ENCODE results near the gene AFTPH. TPM values are rescaled to one million over a fixed set of nuclear protein-coding genes. Genes with fewer than 3 reads are reported as not detected.

AFTPH gene
- total RNA-seq, 1 donor from 2014 or later: 33.4 TPM

GRCh38 chr2:64567473-64567872 is 43.3 kb downstream of the AFTPH start:
- TF ChIP-seq POLR2A (IDR thresholded peaks at IDR 0.05) (no peak), POLR2AphosphoS5 (IDR thresholded peaks at IDR 0.05; ENCODE audit: insufficient read depth in 1 of 2, low read depth in 1 of 2) (no peak)
- TF ChIP-seq, protein P1, sequence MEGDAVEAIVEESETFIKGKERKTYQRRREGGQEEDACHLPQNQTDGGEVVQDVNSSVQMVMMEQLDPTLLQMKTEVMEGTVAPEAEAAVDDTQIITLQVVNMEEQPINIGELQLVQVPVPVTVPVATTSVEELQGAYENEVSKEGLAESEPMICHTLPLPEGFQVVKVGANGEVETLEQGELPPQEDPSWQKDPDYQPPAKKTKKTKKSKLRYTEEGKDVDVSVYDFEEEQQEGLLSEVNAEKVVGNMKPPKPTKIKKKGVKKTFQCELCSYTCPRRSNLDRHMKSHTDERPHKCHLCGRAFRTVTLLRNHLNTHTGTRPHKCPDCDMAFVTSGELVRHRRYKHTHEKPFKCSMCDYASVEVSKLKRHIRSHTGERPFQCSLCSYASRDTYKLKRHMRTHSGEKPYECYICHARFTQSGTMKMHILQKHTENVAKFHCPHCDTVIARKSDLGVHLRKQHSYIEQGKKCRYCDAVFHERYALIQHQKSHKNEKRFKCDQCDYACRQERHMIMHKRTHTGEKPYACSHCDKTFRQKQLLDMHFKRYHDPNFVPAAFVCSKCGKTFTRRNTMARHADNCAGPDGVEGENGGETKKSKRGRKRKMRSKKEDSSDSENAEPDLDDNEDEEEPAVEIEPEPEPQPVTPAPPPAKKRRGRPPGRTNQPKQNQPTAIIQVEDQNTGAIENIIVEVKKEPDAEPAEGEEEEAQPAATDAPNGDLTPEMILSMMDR (IDR thresholded peaks at IDR 0.05): no peak
- Histone ChIP-seq H3K27ac (no peak overlapping the region), H3K36me3 (peaks cover 0 to 21% of the 10 kb centered on the region in 2 donors), H3K9me3 (no peaks in the 10 kb centered on the region), H3K4me3 (no peak overlapping the region), H3K27me3 (no peaks in the 10 kb centered on the region), H3K4me1 (peaks cover 8% of the 10 kb centered on the region)
- no peak for DNase-seq (ENCODE audit: extremely low spot score in 2 of 2)
- intact Hi-C loops (cut with DNase I): no loop called here

- Histone ChIP-seq H3K27ac (no peak overlapping the region), H3K27me3 (no peaks in the 10 kb centered on the region), H3K36me3 (peaks cover 0 to 33% of the 10 kb centered on the region in 2 donors), H3K9me3 (no peaks in the 10 kb centered on the region), H3K4me3 (no peak overlapping the region), H3K4me1 (peaks cover 8% of the 10 kb centered on the region)
- TF ChIP-seq, protein P1 (IDR thresholded peaks at IDR 0.05): no peak
- TF ChIP-seq POLR2AphosphoS5 (IDR thresholded peaks at IDR 0.05; ENCODE audit: insufficient read depth in 1 of 2, low read depth in 1 of 2): no peak
- no peak for TF ChIP-seq POLR2A (IDR thresholded peaks at IDR 0.05)
- no peak for DNase-seq (ENCODE audit: extremely low spot score in 2 of 2)
- intact Hi-C loops (cut with DNase I): no loop called here
These were observed 44.7 kb downstream of the AFTPH start for GRCh38 chr2:64568836-64569235.

DNA sequence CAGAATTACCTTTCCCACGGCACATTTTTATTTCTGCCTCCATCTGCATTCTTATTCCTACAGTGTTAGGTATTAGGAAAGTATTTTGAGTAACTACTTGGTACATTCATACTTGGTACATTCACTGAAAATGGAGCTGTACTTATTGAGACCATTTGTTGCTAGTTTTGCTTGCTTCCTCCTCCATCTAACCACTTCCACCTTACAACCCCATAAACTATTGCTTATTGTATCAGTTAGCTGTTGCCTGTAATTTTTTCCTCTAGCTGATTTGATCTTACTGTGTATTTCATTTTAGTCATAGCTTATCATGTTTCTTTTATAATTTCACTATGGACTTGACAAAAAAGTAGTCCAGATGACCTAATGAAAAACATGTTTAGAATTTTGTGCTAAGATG is 50.7 kb downstream of the AFTPH start:
- no peaks in the 10 kb centered on the region for H3K27me3 ChIP-seq
- TF ChIP-seq POLR2A (IDR thresholded peaks at IDR 0.05) (no peak), POLR2AphosphoS5 (IDR thresholded peaks at IDR 0.05; ENCODE audit: insufficient read depth in 1 of 2, low read depth in 1 of 2) (no peak)
- TF ChIP-seq, protein P1 (IDR thresholded peaks at IDR 0.05): no peak
- H3K4me3 ChIP-seq: no peak overlapping the region
- H3K9me3 ChIP-seq: no peaks in the 10 kb centered on the region
- peaks cover 0 to 40% of the 10 kb centered on the region in 2 donors for H3K36me3 ChIP-seq
- DNase-seq (ENCODE audit: extremely low spot score in 2 of 2): no peak
- intact Hi-C loops (cut with DNase I): no loop called here
- no peak overlapping the region for H3K27ac ChIP-seq
- H3K4me1 ChIP-seq: no peaks in the 10 kb centered on the region

- intact Hi-C loops (cut with DNase I): no loop called here
- TF ChIP-seq POLR2AphosphoS5 (IDR thresholded peaks at IDR 0.05; ENCODE audit: insufficient read depth in 1 of 2, low read depth in 1 of 2) (no peak), POLR2A (IDR thresholded peaks at IDR 0.05) (no peak)
- TF ChIP-seq, protein P1 (IDR thresholded peaks at IDR 0.05): no peak
- Histone ChIP-seq H3K4me1 (no peaks in the 10 kb centered on the region), H3K4me3 (no peak overlapping the region), H3K27me3 (no peaks in the 10 kb centered on the region), H3K27ac (no peak overlapping the region), H3K9me3 (no peaks in the 10 kb centered on the region), H3K36me3 (peaks cover 0 to 26% of the 10 kb centered on the region in 2 donors)
- DNase-seq (ENCODE audit: extremely low spot score in 2 of 2): no peak
These were observed 56.9 kb downstream of the AFTPH start for GRCh38 chr2:64581018-64581417.

GRCh38 chr2:64581777-64582539 is 57.8 kb downstream of the AFTPH start:
- Histone ChIP-seq H3K4me3 (no peak overlapping the region), H3K27ac (no peak overlapping the region), H3K9me3 (no peaks in the 10 kb centered on the region), H3K4me1 (no peaks in the 10 kb centered on the region), H3K36me3 (peaks cover 0 to 31% of the 10 kb centered on the region in 2 donors), H3K27me3 (no peaks in the 10 kb centered on the region)
- intact Hi-C loops (cut with DNase I): no loop called here
- DNase-seq (ENCODE audit: extremely low spot score in 2 of 2): no peak
- TF ChIP-seq POLR2A (IDR thresholded peaks at IDR 0.05): no peak
- TF ChIP-seq, protein P1 (IDR thresholded peaks at IDR 0.05): no peak
- no peak for TF ChIP-seq POLR2AphosphoS5 (IDR thresholded peaks at IDR 0.05; ENCODE audit: insufficient read depth in 1 of 2, low read depth in 1 of 2)

All from vagina (tissue), 2 donors.